Lower leg skin (tissue), 4 donors: Measurements from ENCODE around the gene TRIM7. TPM values are rescaled to one million over a fixed set of nuclear protein-coding genes. Genes with fewer than 3 reads are reported as not detected.

ENCODE experiments used
- DNase-seq, 2 donors: peaks; one replicate each; pipeline ENCODE4 v3.0.0-alpha.2; 2019; ENCODE audit warnings: low spot score in 2 of 2
- H3K4me3 ChIP-seq: fragments of 200-600 bp; sonication (generic); 2 replicates; pipeline ENCODE4 v1.5.1; 2017; ENCODE audit warnings: mild to moderate bottlenecking, low read depth; ENCODE audit not compliant: poor library complexity, severe bottlenecking
- POLR2A ChIP-seq, 2 donors: fragments of 450-650 bp; IDR thresholded peaks; one replicate each; pipeline ENCODE4 v1.6.1; 2016 to 2017; ENCODE audit warnings: antibody characterized with exemption in 2 of 2, mild to moderate bottlenecking in 1 of 2, moderate library complexity in 1 of 2
- WGBS, 2 donors: methylation state at CpG; one replicate each; pipeline ENCODE4 v1.1.5; 2018; 5-methylcytosine and 5-hydroxymethylcytosine counted together
- intact Hi-C: fragments of 100-400 bp; cut with DNase I; formaldehyde crosslinking; loops from one replicate; pipeline ENCODE4 v1.15.0; 2023; ENCODE audit warnings: low total_unique reads
- total RNA-seq, 4 donors: library from RNA; depleted of rRNA; stranded (reverse); fragments of >200 nt; gene quantifications; one replicate each; pipeline ENCODE4 v1.1.0, GENCODE V29; 2016
- TF ChIP-seq, protein P1 (sequence below), 3 donors: fragments of 450-650 bp; IDR thresholded peaks; one replicate each; pipeline ENCODE4 v1.5.1; 2016; ENCODE audit warnings: antibody characterized with exemption in 3 of 3, mild to moderate bottlenecking in 3 of 3, moderate library complexity in 2 of 3

Gene TRIM7
- 100 to 1,000 TPM in 2 of 4 donors, 10 to 100 TPM in 2; 77.2 to 144 (median 89.8) TPM for total RNA-seq

DNA sequence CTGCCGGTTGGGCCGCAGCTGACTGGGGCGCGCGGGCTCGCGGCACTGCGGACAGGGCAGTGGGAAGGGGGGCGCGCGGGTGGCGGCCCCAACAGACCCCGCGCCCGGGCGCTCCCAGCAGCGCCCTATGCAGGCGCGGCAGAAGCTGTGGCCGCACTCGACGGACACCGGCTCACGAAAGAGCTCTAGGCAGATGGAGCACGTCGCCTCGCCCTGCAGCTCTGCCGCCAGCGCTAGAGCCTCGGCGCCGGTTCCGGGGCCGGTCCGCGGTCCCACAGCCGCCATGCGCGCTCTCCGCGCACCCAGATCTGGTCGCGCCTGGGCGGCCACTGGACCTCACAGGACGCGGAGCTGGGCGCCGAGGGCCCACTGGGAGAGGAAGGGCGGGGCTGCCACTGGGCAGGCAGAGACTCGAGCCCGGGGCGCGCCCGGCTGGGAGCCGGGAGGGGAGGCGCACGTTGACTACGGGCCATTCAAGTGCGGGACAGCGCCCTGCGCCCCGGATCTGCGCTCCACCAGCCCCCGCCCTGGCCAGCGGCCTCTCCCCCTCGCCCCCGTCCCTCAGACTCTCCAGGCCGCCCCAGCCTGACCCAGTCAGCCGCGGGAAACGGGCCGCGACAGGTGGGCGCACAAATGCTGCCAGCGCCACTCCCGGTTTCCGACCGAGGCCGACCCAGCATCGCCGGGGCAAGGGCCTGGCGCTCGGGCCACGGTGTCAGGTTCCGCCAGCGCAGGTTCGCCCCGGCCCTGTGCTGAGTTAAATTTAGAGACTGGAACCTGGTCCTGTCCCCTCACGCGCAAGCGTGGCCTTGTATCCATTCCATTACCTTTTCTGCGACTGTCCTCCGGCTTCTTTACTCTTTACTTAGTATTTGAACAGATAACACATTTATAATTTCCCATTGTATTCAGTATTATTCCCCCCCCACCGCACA is at the start of gene TRIM7:
TSS of gene TRIM7 (minus strand) at position 371 of the 935 bp plus-strand sequence. CDS start at position 285, 86 bp downstream.
- WGBS, 2 donors = 2 to 3% methylated on average over 27 to 45 of the region's 94 CpGs
- DNase-seq = peak in 1 of 2 donors; percentile 94
- TF ChIP-seq POLR2A (IDR thresholded peaks at IDR 0.05) = no peak
- TF ChIP-seq, protein P1, sequence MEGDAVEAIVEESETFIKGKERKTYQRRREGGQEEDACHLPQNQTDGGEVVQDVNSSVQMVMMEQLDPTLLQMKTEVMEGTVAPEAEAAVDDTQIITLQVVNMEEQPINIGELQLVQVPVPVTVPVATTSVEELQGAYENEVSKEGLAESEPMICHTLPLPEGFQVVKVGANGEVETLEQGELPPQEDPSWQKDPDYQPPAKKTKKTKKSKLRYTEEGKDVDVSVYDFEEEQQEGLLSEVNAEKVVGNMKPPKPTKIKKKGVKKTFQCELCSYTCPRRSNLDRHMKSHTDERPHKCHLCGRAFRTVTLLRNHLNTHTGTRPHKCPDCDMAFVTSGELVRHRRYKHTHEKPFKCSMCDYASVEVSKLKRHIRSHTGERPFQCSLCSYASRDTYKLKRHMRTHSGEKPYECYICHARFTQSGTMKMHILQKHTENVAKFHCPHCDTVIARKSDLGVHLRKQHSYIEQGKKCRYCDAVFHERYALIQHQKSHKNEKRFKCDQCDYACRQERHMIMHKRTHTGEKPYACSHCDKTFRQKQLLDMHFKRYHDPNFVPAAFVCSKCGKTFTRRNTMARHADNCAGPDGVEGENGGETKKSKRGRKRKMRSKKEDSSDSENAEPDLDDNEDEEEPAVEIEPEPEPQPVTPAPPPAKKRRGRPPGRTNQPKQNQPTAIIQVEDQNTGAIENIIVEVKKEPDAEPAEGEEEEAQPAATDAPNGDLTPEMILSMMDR (IDR thresholded peaks at IDR 0.05) = no peak
- H3K4me3 ChIP-seq = peak within 1 kb of the TSS; percentile 35
- intact Hi-C loops = no loop called here

DNA sequence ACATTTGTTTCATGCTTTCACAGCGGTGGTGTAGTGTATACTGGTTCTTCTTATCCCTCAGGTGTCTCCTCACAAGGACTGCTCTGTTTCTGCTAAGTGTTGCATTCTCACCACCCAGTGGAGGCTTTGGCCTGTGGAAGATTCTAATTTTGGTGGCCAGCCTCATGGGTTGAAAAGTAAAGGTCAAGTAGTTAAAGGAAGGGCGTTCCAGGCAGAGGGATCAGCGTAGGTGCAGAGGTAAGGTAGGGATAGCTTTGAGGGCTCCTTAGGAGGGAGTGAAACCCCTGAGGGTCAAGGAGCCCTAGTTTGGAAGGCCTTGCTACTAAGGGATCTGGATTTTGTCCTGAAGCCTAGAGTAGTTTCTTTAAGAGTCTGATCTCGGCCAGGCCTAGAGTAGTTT is 43.3 kb upstream of the TRIM7 start:
- TF ChIP-seq, protein P1 (IDR thresholded peaks at IDR 0.05) = no peak
- TF ChIP-seq POLR2A (IDR thresholded peaks at IDR 0.05) = no peak
- intact Hi-C loops = no loop called here
- no peak overlapping the region for H3K4me3 ChIP-seq
- no peak for DNase-seq
- 74 to 81% methylated on average over 4 of the region's 4 CpGs for WGBS, 2 donors

DNA sequence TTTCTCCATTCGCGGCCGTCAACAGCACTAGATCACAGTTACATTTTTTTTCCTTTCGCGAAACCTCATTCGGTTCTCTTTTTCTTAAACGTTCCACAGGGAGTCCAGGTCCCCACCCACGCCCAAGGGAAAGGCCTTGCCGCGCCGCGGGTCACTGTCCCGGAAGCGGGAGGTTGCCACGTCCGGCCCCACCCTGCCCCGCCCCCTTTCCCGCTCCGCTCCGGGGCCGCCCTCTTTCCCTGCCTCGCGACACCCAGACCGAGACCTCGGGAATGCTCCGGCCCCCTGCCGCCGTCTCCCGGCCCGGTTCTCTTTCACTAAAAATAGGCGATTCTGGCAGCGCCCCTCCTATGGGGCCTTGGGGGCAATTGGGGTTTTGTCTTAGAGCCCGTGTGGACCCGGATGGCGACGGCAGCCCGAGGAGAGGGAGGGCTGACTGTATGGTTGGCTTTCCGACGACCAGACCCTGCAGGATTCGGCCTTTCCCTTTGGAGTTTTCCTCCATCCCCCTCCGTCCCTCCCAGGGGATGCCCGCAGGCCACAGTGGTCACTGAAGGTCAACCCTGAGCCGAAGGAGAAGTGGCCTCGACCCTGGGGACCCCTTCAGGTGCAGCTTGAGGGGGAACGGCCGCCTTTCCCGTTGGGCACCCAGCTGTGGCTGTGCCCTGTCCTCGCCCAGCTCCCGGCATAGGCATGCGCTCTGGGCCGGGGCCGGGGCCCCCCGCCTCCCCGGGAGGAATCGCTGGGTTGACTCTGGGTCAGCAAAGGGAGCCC is 41.5 kb upstream of the TRIM7 start:
- peak; percentile 89 to 98 for DNase-seq
- intact Hi-C loops = no loop called here
- TF ChIP-seq, protein P1 (IDR thresholded peaks at IDR 0.05) = no peak
- TF ChIP-seq POLR2A (IDR thresholded peaks at IDR 0.05) = peak in 1 of 2 donors; percentile 63
- peak overlapping the region; percentile 65 for H3K4me3 ChIP-seq
- 0 to 1% methylated on average over 36 to 47 of the region's 55 CpGs for WGBS, 2 donors

DNA sequence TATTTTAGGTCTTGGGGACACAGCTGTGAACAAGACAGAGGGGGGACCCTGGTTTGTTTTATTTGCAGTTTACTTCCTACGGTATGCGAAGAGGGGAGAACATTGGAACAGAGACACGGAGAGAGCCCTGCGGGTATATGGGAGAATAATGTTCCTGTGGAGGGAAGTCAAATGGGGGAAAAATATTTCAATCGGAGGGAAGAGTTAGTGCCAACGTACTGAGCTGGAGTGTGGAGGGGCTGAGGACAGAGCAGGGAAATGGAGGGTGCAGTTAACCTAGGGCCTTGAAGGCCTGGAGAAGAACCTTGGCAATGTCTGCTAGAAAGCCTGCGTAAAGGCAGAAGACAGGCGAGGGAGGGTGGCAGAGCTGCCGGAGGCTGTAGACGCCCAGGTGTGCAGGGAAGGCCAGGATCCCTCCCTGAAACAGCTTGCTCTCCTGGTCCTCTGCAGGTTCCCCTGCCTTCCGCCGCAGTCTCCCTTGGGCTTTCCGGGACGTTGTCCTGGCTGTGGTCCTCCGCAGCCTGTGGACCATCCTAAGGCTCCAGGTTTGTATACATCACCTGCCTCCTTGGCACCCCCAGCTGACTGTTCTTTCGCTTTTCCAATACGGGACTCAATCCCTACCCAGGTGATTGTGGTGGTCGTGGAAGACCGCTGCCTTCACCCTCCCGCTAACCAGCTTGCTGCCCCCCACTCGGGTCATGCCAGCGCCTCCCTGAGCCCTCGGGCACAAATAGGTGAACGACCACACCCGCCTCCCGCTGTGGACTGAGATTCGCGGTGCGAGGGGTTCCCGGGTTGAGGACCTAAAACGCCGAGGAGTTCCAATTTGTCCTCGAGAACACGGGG is 40.7 kb upstream of the TRIM7 start:
- intact Hi-C loops = no loop called here
- DNase-seq = no peak
- H3K4me3 ChIP-seq = peak overlapping the region; percentile 33
- WGBS, 2 donors = 18 to 21% methylated on average over 29 to 34 of the region's 34 CpGs
- TF ChIP-seq, protein P1 (IDR thresholded peaks at IDR 0.05) = no peak
- TF ChIP-seq POLR2A (IDR thresholded peaks at IDR 0.05) = no peak
